HEK293 (cell line): ENCODE measurements around the gene PRR33.

Experiments
- YY1 ChIP-seq: fragments of 450-650 bp; formaldehyde crosslinking; IDR thresholded peaks from 2 replicates; pipeline ENCODE4 v1.5.1; 2018; ENCODE audit warnings: missing biosample characterization, missing genetic modification characterization
- ZNF221 ChIP-seq: fragments of 450-650 bp; formaldehyde crosslinking; IDR thresholded peaks from 2 replicates; pipeline ENCODE4 v1.5.1; 2017; ENCODE audit warnings: missing biosample characterization, missing genetic modification characterization, borderline replicate concordance
- ZNF549 ChIP-seq: fragments of 450-650 bp; IDR thresholded peaks from 2 replicates; pipeline ENCODE4 v1.5.1; 2018; ENCODE audit warnings: missing biosample characterization, missing genetic modification characterization, mild to moderate bottlenecking, inconsistent platforms, moderate library complexity
- TF ChIP-seq, protein P1 (sequence below): fragments of 450-650 bp; formaldehyde crosslinking; IDR thresholded peaks from 2 replicates; pipeline ENCODE4 v1.5.1; 2016; ENCODE audit warnings: missing biosample characterization, missing genetic modification characterization
- TF ChIP-seq, protein P2 (sequence below): fragments of 450-650 bp; formaldehyde crosslinking; IDR thresholded peaks from 2 replicates; pipeline ENCODE4 v1.5.1; 2016; ENCODE audit warnings: missing biosample characterization, missing genetic modification characterization
- TF ChIP-seq, protein P3 (sequence below): fragments of 450-650 bp; formaldehyde crosslinking; IDR thresholded peaks from 2 replicates; pipeline ENCODE4 v1.5.1; 2016; ENCODE audit warnings: missing biosample characterization, missing genetic modification characterization

DNA sequence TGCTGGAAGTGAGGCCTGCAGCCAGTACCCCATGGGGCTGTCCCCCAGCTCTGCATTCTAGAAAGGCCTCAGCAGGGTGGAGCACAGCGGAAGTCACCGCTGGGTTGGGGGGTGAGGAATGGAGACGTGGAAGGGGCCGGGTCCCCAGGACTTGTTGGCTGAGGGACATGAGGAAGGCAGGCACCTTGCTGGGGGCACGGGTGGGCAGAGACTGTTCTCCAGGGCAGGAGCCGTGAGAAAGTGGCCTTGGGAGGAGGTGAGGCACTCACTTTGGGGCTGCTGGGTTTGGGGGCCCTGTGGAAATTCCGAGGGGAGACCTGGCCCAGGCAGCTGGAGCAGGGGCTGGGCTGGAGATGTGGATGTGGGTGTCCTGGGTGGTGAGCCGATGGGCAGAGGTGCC, 47.9 kb downstream of the PRR33 start:
- TF ChIP-seq, protein P1, sequence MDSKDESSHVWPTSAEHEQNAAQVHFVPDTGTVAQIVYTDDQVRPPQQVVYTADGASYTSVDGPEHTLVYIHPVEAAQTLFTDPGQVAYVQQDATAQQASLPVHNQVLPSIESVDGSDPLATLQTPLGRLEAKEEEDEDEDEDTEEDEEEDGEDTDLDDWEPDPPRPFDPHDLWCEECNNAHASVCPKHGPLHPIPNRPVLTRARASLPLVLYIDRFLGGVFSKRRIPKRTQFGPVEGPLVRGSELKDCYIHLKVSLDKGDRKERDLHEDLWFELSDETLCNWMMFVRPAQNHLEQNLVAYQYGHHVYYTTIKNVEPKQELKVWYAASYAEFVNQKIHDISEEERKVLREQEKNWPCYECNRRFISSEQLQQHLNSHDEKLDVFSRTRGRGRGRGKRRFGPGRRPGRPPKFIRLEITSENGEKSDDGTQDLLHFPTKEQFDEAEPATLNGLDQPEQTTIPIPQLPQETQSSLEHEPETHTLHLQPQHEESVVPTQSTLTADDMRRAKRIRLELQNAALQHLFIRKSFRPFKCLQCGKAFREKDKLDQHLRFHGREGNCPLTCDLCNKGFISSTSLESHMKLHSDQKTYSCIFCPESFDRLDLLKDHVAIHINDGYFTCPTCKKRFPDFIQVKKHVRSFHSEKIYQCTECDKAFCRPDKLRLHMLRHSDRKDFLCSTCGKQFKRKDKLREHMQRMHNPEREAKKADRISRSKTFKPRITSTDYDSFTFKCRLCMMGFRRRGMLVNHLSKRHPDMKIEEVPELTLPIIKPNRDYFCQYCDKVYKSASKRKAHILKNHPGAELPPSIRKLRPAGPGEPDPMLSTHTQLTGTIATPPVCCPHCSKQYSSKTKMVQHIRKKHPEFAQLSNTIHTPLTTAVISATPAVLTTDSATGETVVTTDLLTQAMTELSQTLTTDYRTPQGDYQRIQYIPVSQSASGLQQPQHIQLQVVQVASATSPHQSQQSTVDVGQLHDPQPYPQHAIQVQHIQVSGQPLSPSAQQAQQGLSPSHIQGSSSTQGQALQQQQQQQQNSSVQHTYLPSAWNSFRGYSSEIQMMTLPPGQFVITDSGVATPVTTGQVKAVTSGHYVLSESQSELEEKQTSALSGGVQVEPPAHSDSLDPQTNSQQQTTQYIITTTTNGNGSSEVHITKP: no peak
- TF ChIP-seq, protein P2, sequence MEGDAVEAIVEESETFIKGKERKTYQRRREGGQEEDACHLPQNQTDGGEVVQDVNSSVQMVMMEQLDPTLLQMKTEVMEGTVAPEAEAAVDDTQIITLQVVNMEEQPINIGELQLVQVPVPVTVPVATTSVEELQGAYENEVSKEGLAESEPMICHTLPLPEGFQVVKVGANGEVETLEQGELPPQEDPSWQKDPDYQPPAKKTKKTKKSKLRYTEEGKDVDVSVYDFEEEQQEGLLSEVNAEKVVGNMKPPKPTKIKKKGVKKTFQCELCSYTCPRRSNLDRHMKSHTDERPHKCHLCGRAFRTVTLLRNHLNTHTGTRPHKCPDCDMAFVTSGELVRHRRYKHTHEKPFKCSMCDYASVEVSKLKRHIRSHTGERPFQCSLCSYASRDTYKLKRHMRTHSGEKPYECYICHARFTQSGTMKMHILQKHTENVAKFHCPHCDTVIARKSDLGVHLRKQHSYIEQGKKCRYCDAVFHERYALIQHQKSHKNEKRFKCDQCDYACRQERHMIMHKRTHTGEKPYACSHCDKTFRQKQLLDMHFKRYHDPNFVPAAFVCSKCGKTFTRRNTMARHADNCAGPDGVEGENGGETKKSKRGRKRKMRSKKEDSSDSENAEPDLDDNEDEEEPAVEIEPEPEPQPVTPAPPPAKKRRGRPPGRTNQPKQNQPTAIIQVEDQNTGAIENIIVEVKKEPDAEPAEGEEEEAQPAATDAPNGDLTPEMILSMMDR (tag by site-specific recombination): no peak
- no peak for TF ChIP-seq ZNF549
- TF ChIP-seq, protein P3, sequence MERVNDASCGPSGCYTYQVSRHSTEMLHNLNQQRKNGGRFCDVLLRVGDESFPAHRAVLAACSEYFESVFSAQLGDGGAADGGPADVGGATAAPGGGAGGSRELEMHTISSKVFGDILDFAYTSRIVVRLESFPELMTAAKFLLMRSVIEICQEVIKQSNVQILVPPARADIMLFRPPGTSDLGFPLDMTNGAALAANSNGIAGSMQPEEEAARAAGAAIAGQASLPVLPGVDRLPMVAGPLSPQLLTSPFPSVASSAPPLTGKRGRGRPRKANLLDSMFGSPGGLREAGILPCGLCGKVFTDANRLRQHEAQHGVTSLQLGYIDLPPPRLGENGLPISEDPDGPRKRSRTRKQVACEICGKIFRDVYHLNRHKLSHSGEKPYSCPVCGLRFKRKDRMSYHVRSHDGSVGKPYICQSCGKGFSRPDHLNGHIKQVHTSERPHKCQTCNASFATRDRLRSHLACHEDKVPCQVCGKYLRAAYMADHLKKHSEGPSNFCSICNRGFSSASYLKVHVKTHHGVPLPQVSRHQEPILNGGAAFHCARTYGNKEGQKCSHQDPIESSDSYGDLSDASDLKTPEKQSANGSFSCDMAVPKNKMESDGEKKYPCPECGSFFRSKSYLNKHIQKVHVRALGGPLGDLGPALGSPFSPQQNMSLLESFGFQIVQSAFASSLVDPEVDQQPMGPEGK (tag by site-specific recombination): no peak
- TF ChIP-seq ZNF221: no peak
- TF ChIP-seq YY1 (tag by site-specific recombination): no peak
